Fibroblast of lung (primary cell): ENCODE measurements around the gene MAN2B2.
"Not testable (repeated sequence)": the region's sequence is repeated elsewhere in the genome, so short reads cannot be mapped to it uniquely, and the experiment has no call there.

Experiments
- CTCF ChIP-seq, 2 donors: IDR thresholded peaks in 1 of 2; conservative IDR thresholded peaks in 1 of 2; 1 replicate in 1 of 2; 2 replicates in 1 of 2; pipeline ENCODE4 v1.5.1; 2011 to 2012; ENCODE audit warnings: low read length in 2 of 2, control low read depth in 1 of 2, inconsistent platforms in 1 of 2, low read depth in 1 of 2, mild to moderate bottlenecking in 1 of 2
- EZH2 ChIP-seq: IDR thresholded peaks from 2 replicates; pipeline ENCODE4 v1.5.1; 2012; ENCODE audit warnings: low read length, control low read depth, mild to moderate bottlenecking; ENCODE audit errors: missing control alignments

- TF ChIP-seq CTCF (conservative IDR thresholded peaks at IDR 0.05 in 1 of 2, IDR thresholded peaks at IDR 0.05 in 1 of 2; ENCODE audit: low read depth in 1 of 2, low read length in 2 of 2); EZH2: not testable (repeated sequence)
These were observed 97.7 kb downstream of the MAN2B2 start for GRCh38 chr4:6672541-6673190.
